ENCODE data around the gene CDH12. TPM values are rescaled to one million over a fixed set of nuclear protein-coding genes. Genes with fewer than 3 reads are reported as not detected.

The CDH12 gene
- total and polyA plus RNA-seq, 2 donors (not counting 3 experiments of a cell fraction or from before 2014, with no cell fraction given) = 0.03 TPM; not detected in 1

GRCh38 chr5:22896152-22896551, 43.0 kb upstream of the CDH12 start:
- H3K4me3 ChIP-seq (replicated peaks in 1 of 3; ENCODE audit: insufficient read depth in 1 of 3, low read depth in 1 of 3, low read length in 3 of 3) = no peak overlapping the region
- no peaks in the 10 kb centered on the region for H3K4me1 ChIP-seq (ENCODE audit: control insufficient read depth, extremely low read depth, insufficient read depth, low read length)
- H3K36me3 ChIP-seq (ENCODE audit: control insufficient read depth in 2 of 2, extremely low read depth in 1 of 2, insufficient read depth in 2 of 2, low read length in 2 of 2) = no peaks in the 10 kb centered on the region
- no peak overlapping the region for H2AFZ ChIP-seq (ENCODE audit: low read depth, low read length)
- H4K20me1 ChIP-seq (replicated peaks; ENCODE audit: control insufficient read depth, extremely low read depth, insufficient read depth, low read length) = no peaks in the 10 kb centered on the region
- H3K4me2 ChIP-seq (ENCODE audit: insufficient read depth, low read length) = no peak overlapping the region
- H3K9me3 ChIP-seq (replicated peaks; ENCODE audit: control insufficient read depth, insufficient read depth, low read length) = no peaks in the 10 kb centered on the region
- dilution Hi-C loops (cut with MboI; ENCODE audit: extremely low pct_ligation_motif_present, low sequenced_read_pairs) = no loop called here
- H3K27ac ChIP-seq (ENCODE audit: insufficient read depth, low read depth, low read length) = no peak overlapping the region
- H3K9ac ChIP-seq (replicated peaks; ENCODE audit: extremely low read depth, insufficient read depth, low read length) = no peak overlapping the region
- no peaks in the 10 kb centered on the region for H3K79me2 ChIP-seq (ENCODE audit: control insufficient read depth, insufficient read depth, low read length)
- intact Hi-C loops (cut with micrococcal nuclease) = no loop called here
- DNase-seq (ENCODE audit: low read depth, low spot score) = no peak
- no TSS peak for BruUV-seq (replicated peaks)
- FAIRE-seq = no peak
- ChIA-PET CTCF (no interaction called here), POLR2A (no interaction called here)
- no peak for TF ChIP-seq MAX (IDR thresholded peaks at IDR 0.05; ENCODE audit: insufficient read depth, insufficient read length)
- no peak for TF ChIP-seq CTCF (IDR thresholded peaks at IDR 0.05; ENCODE audit: extremely low read depth in 1 of 2, insufficient read depth in 1 of 2, low read depth in 1 of 2, low read length in 2 of 2)
- no peak for TF ChIP-seq POLR2A (IDR thresholded peaks at IDR 0.05; ENCODE audit: low read depth, low read length)
- no peak for TF ChIP-seq GATA2 (IDR thresholded peaks at IDR 0.05; ENCODE audit: insufficient read depth, insufficient read length, low read depth, low read length)
- TF ChIP-seq MYC (IDR thresholded peaks at IDR 0.05; ENCODE audit: low read depth, low read length) = no peak
- TF ChIP-seq POLR2AphosphoS5 (IDR thresholded peaks at IDR 0.05; ENCODE audit: insufficient read depth, low read depth, low read length) = no peak
- no peak for TF ChIP-seq FOS (IDR thresholded peaks at IDR 0.05; ENCODE audit: borderline replicate concordance, insufficient read depth, low read length)
- TF ChIP-seq JUN (IDR thresholded peaks at IDR 0.05; ENCODE audit: borderline replicate concordance, insufficient read depth, insufficient read length, low read depth) = no peak
- TF ChIP-seq EZH2 (IDR thresholded peaks at IDR 0.05; ENCODE audit: borderline replicate concordance, low read depth, low read length, severe bottlenecking) = no peak
- H3K9me1 ChIP-seq (replicated peaks; ENCODE audit: control insufficient read depth, extremely low read depth, insufficient read depth, low read length) = no peaks in the 10 kb centered on the region
- no peaks in the 10 kb centered on the region for H3K27me3 ChIP-seq (ENCODE audit: control insufficient read depth in 2 of 2, insufficient read depth in 2 of 2, low read length in 2 of 2)

Data from endothelial cell of umbilical vein (primary cell).